Fibroblast of mammary gland (primary cell): ENCODE measurements around the gene SH3GLB2.
"Not testable (repeated sequence)": the region's sequence is repeated elsewhere in the genome, so short reads cannot be mapped to it uniquely, and the experiment has no call there.

Experiments used
- DNase-seq: peaks from one replicate; pipeline ENCODE4 v3.0.0-alpha.2; 2010; ENCODE audit warnings: low read depth
- H3K4me3 ChIP-seq: 2 replicates; pipeline ENCODE4 v1.5.1; 2011; ENCODE audit warnings: low read depth, mild to moderate bottlenecking, low read length, moderate library complexity; ENCODE audit not compliant: control insufficient read depth
- CTCF ChIP-seq: conservative IDR thresholded peaks from 2 replicates; pipeline ENCODE4 v1.5.1; 2011; ENCODE audit warnings: low read depth, low read length, inconsistent platforms; ENCODE audit not compliant: control insufficient read depth, insufficient read depth

SH3GLB2 gene

GRCh38 chr9:128972956-128973355, 55.2 kb downstream of the SH3GLB2 start:
- no peak for TF ChIP-seq CTCF
- H3K4me3 ChIP-seq, result no peak overlapping the region
- DNase-seq, result peak; percentile 77

GRCh38 chr9:128969491-128969890, 58.6 kb downstream of the SH3GLB2 start:
- no peak for DNase-seq
- no peak for TF ChIP-seq CTCF
- H3K4me3 ChIP-seq, result no peak overlapping the region

- not testable (repeated sequence) for DNase-seq, H3K4me3 ChIP-seq
Observed at GRCh38 chr9:128961403-128961802, 66.7 kb downstream of the SH3GLB2 start.
